HCT116 (cell line): Measurements from ENCODE around the gene DAND5. TPM values are rescaled to one million over a fixed set of nuclear protein-coding genes. Genes with fewer than 3 reads are reported as not detected.

ENCODE experiments used
- ATAC-seq: fragments of 200-7000 bp; cut with Tn5 transposase; 2 replicates; pipeline ENCODE4 v1.9.1; 2020; ENCODE audit warnings: mild to moderate bottlenecking, moderate library complexity
- BruUV-seq: library from RNA; stranded (reverse); fragments of 400-500 nt; replicated peaks from 2 replicates; lab custom pipeline; 2021; lab: Mats Ljungman, UMichigan
- CTCF ChIA-PET: fragments of 300-600 bp; sonication (Branson Sonifier 250); formaldehyde crosslinking; loops from one replicate; lab custom pipeline; 2021; ENCODE audit warnings: antibody characterized with exemption; lab: Charles Lee
- POLR2A ChIA-PET: fragments of 300-600, 350-600 bp; sonication (Branson Sonifier 250); formaldehyde crosslinking; loops from one replicate; lab custom pipeline; 2021; ENCODE audit warnings: antibody characterized with exemption; lab: Charles Lee
- RAD21 ChIA-PET, 2 experiments: fragments of 300-600 bp; sonication (Branson Sonifier 250); formaldehyde crosslinking; loops; one replicate each; lab custom pipeline; 2023; ENCODE audit warnings: low total read pairs in 2 of 2; ENCODE audit not compliant: uncharacterized antibody in 2 of 2, unreplicated experiment in 2 of 2, low non-redundant PET in 1 of 2; lab: Charles Lee
- DNase-seq: peaks from one replicate; pipeline ENCODE4 v3.0.0-alpha.2; 2010; ENCODE audit warnings: low read depth, low spot score
- H2AFZ ChIP-seq: fragments of 200-600 bp; shearing (Covaris generic), sonication (generic); 2 replicates; pipeline ENCODE4 v1.6.1; 2017; ENCODE audit warnings: low read depth, mixed run types, mixed read lengths, antibody characterized with exemption, low read length; ENCODE audit not compliant: poor library complexity, severe bottlenecking
- H3K27ac ChIP-seq: 2 replicates; pipeline ENCODE4 v1.5.1; 2012; ENCODE audit warnings: low read depth, low read length
- H3K27me3 ChIP-seq: fragments of 200-600 bp; sonication (generic); 2 replicates; pipeline ENCODE4 v1.6.1; 2016; ENCODE audit warnings: mixed run types, low read length, mixed read lengths; ENCODE audit not compliant: insufficient read depth
- H3K36me3 ChIP-seq, 2 experiments: fragments of 200-500 bp in 1 of 2; fragments of 200-600 bp in 1 of 2; sonication (Bioruptor generic) in 1 of 2; sonication (generic) in 1 of 2; 2 replicates each; pipeline versions ENCODE4 v1.5.1 to v1.6.1; 2014 to 2016; ENCODE audit warnings: low read length in 2 of 2, inconsistent platforms in 1 of 2, mixed read lengths in 1 of 2, mixed run types in 1 of 2; ENCODE audit not compliant: insufficient read depth in 2 of 2, control insufficient read depth in 1 of 2
- H3K4me1 ChIP-seq, 2 experiments: fragments of 200-600 bp in 1 of 2; sonication (generic) in 1 of 2; 2 replicates each; pipeline versions ENCODE4 v1.5.1 to v1.6.1; 2012 to 2017; ENCODE audit warnings: low read length in 2 of 2, inconsistent platforms in 1 of 2, mild to moderate bottlenecking in 1 of 2, mixed read lengths in 1 of 2, mixed run types in 1 of 2, moderate library complexity in 1 of 2; ENCODE audit not compliant: insufficient read depth in 2 of 2, control insufficient read depth in 1 of 2
- H3K4me2 ChIP-seq: fragments of 200-600 bp; sonication (generic); 2 replicates; pipeline ENCODE4 v1.6.1; 2017; ENCODE audit warnings: mixed run types, low read length, mixed read lengths
- H3K4me3 ChIP-seq, 2 experiments: fragments of 200-600 bp in 1 of 2; sonication (generic) in 1 of 2; replicated peaks in 1 of 2; 2 replicates each; pipeline ENCODE4 v1.5.1; 2011 to 2016; ENCODE audit warnings: low read length in 2 of 2, control low read depth in 1 of 2, low read depth in 1 of 2, mild to moderate bottlenecking in 1 of 2, mixed read lengths in 1 of 2, mixed run types in 1 of 2
- H3K79me2 ChIP-seq: fragments of 200-600 bp; sonication (generic); 2 replicates; pipeline ENCODE4 v1.6.1; 2017; ENCODE audit warnings: mild to moderate bottlenecking, mixed run types, low read length, moderate library complexity, mixed read lengths; ENCODE audit not compliant: insufficient read depth
- H3K9ac ChIP-seq: fragments of 200-600 bp; sonication (generic); 2 replicates; pipeline ENCODE4 v1.6.1; 2016; ENCODE audit warnings: low read length, mixed read lengths
- H3K9me2 ChIP-seq: fragments of 200-600 bp; sonication (generic), shearing (Covaris generic); 2 replicates; pipeline ENCODE4 v1.6.1; 2017; ENCODE audit warnings: mixed run types, mild to moderate bottlenecking, moderate library complexity; ENCODE audit not compliant: insufficient read depth
- H3K9me3 ChIP-seq, 2 experiments: fragments of 200-500 bp in 1 of 2; fragments of 200-600 bp in 1 of 2; sonication (Bioruptor generic) in 1 of 2; sonication (generic) in 1 of 2; 2 replicates each; pipeline ENCODE4 v1.6.1; 2014 to 2017; ENCODE audit warnings: low read length in 2 of 2, mixed read lengths in 2 of 2, inconsistent platforms in 1 of 2, low read depth in 1 of 2, mild to moderate bottlenecking in 1 of 2, mixed run types in 1 of 2, moderate library complexity in 1 of 2; ENCODE audit not compliant: control insufficient read depth in 1 of 2, insufficient read depth in 1 of 2
- H4K20me1 ChIP-seq: fragments of 200-600 bp; sonication (generic), shearing (Covaris generic); 2 replicates; pipeline ENCODE4 v1.6.1; 2017; ENCODE audit warnings: mixed run types, mild to moderate bottlenecking, moderate library complexity; ENCODE audit not compliant: insufficient read depth
- CEBPB ChIP-seq: IDR thresholded peaks from 2 replicates; pipeline ENCODE4 v1.6.1; 2012; ENCODE audit warnings: low read depth
- EGR1 ChIP-seq: IDR thresholded peaks from 2 replicates; pipeline ENCODE4 v1.6.1; 2012; ENCODE audit warnings: low read depth
- ELF1 ChIP-seq: IDR thresholded peaks from 2 replicates; pipeline ENCODE4 v1.6.1; 2012; ENCODE audit warnings: low read depth, borderline replicate concordance
- EZH2 ChIP-seq: fragments of 200-600 bp; sonication (generic); IDR thresholded peaks from 2 replicates; pipeline ENCODE4 v1.6.1; 2017; ENCODE audit warnings: antibody characterized with exemption, mixed run types
- FOSL1 ChIP-seq: IDR thresholded peaks from 2 replicates; pipeline ENCODE4 v1.6.1; 2012; ENCODE audit warnings: low read depth
- JUND ChIP-seq: IDR thresholded peaks from 2 replicates; pipeline ENCODE4 v1.6.1; 2012
- MAX ChIP-seq: IDR thresholded peaks from 2 replicates; pipeline ENCODE4 v1.6.1; 2012
- POLR2A ChIP-seq: IDR thresholded peaks from 2 replicates; pipeline ENCODE4 v1.7.0; 2011; ENCODE audit warnings: borderline replicate concordance; ENCODE audit not compliant: insufficient read depth, insufficient read length; ENCODE audit errors: extremely low read depth
- POLR2AphosphoS5 ChIP-seq: IDR thresholded peaks from 2 replicates; pipeline ENCODE4 v1.6.1; 2011; ENCODE audit warnings: mild to moderate bottlenecking, low read depth, low read length, moderate library complexity
- RAD21 ChIP-seq: IDR thresholded peaks from 2 replicates; pipeline ENCODE4 v1.6.1; 2012; ENCODE audit warnings: low read depth, mild to moderate bottlenecking
- SIN3A ChIP-seq: IDR thresholded peaks from 2 replicates; pipeline ENCODE4 v1.6.1; 2012; ENCODE audit warnings: low read depth
- SP1 ChIP-seq: IDR thresholded peaks from 2 replicates; pipeline ENCODE4 v1.6.1; 2012; ENCODE audit warnings: low read depth
- SRF ChIP-seq: IDR thresholded peaks from 2 replicates; pipeline ENCODE4 v1.6.1; 2012; ENCODE audit warnings: low read depth
- TCF7L2 ChIP-seq: IDR thresholded peaks from 2 replicates; pipeline ENCODE4 v1.7.0; 2011; ENCODE audit warnings: borderline replicate concordance, inconsistent platforms; ENCODE audit not compliant: insufficient read depth, insufficient read length; ENCODE audit errors: extremely low read depth
- ZFX ChIP-seq: fragments of 450-650 bp; IDR thresholded peaks from 2 replicates; pipeline ENCODE4 v1.6.1; 2017
- intact Hi-C: fragments of 100-400 bp; cut with micrococcal nuclease; formaldehyde crosslinking; loops from 2 replicates; pipeline ENCODE4 v1.10.0; 2022
- total RNA-seq: library from RNA; stranded (reverse); gene quantifications from one replicate; pipeline ENCODE4 v1.2.1, GENCODE V29; 2021; ENCODE audit not compliant: unreplicated experiment
- TF ChIP-seq, protein P1 (sequence below): IDR thresholded peaks from 2 replicates; pipeline ENCODE4 v1.6.1; 2011; ENCODE audit warnings: mild to moderate bottlenecking, low read length, moderate library complexity; ENCODE audit not compliant: insufficient replicate concordance; ENCODE audit errors: extremely low read depth
- TF ChIP-seq, protein P2 (sequence below), 3 experiments: fragments of 200-600 bp in 1 of 3; sonication (generic) in 1 of 3; IDR thresholded peaks in 2 of 3; conservative IDR thresholded peaks in 1 of 3; 2 replicates each; pipeline ENCODE4 v1.5.1; 2012 to 2017; ENCODE audit warnings: low read depth in 2 of 3, low read length in 2 of 3, antibody characterized with exemption in 1 of 3, borderline replicate concordance in 1 of 3, control low read depth in 1 of 3, mild to moderate bottlenecking in 1 of 3, mixed read lengths in 1 of 3, mixed run types in 1 of 3, moderate library complexity in 1 of 3; ENCODE audit not compliant: insufficient read depth in 1 of 3

Gene DAND5
- total RNA-seq, 1 experiment from 2014 or later = 0.25 TPM

GRCh38 chr19:12970070-12970820 is 869 bp downstream of the DAND5 start:
- POLR2A ChIA-PET = no interaction called here
- Histone ChIP-seq H3K9me2 (no peaks in the 10 kb centered on the region), H3K9me3 (no peaks in the 10 kb centered on the region), H3K4me3 (no peak overlapping the region), H4K20me1 (no peaks in the 10 kb centered on the region), H2AFZ (no peak overlapping the region), H3K4me2 (no peak overlapping the region), H3K4me1 (peaks cover 3 to 20% of the 10 kb centered on the region in 2 experiments; a peak in 3 of 4 replicates), H3K27me3 (no peaks in the 10 kb centered on the region), H3K9ac (no peak overlapping the region), H3K36me3 (no peaks in the 10 kb centered on the region), H3K79me2 (no peaks in the 10 kb centered on the region), H3K27ac (no peak overlapping the region)
- DNase-seq (no peak), ATAC-seq (no peak)
- intact Hi-C loops = loop anchor here (10.0 kb wide), 1 partner anchor 625 kb away; no protein-coding TSS in a partner anchor
- RAD21 ChIA-PET = no interaction called here
- TF ChIP-seq EGR1 (no peak), FOSL1 (no peak), ZFX (no peak), POLR2A (no peak), SIN3A (no peak), TCF7L2 (no peak), CEBPB (no peak), EZH2 (no peak), SRF (no peak), ELF1 (no peak), RAD21 (no peak), POLR2AphosphoS5 (no peak), JUND (no peak), SP1 (no peak), MAX (no peak)
- TF ChIP-seq, protein P1, sequence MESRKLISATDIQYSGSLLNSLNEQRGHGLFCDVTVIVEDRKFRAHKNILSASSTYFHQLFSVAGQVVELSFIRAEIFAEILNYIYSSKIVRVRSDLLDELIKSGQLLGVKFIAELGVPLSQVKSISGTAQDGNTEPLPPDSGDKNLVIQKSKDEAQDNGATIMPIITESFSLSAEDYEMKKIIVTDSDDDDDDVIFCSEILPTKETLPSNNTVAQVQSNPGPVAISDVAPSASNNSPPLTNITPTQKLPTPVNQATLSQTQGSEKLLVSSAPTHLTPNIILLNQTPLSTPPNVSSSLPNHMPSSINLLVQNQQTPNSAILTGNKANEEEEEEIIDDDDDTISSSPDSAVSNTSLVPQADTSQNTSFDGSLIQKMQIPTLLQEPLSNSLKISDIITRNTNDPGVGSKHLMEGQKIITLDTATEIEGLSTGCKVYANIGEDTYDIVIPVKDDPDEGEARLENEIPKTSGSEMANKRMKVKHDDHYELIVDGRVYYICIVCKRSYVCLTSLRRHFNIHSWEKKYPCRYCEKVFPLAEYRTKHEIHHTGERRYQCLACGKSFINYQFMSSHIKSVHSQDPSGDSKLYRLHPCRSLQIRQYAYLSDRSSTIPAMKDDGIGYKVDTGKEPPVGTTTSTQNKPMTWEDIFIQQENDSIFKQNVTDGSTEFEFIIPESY = no peak
- TF ChIP-seq, protein P2, sequence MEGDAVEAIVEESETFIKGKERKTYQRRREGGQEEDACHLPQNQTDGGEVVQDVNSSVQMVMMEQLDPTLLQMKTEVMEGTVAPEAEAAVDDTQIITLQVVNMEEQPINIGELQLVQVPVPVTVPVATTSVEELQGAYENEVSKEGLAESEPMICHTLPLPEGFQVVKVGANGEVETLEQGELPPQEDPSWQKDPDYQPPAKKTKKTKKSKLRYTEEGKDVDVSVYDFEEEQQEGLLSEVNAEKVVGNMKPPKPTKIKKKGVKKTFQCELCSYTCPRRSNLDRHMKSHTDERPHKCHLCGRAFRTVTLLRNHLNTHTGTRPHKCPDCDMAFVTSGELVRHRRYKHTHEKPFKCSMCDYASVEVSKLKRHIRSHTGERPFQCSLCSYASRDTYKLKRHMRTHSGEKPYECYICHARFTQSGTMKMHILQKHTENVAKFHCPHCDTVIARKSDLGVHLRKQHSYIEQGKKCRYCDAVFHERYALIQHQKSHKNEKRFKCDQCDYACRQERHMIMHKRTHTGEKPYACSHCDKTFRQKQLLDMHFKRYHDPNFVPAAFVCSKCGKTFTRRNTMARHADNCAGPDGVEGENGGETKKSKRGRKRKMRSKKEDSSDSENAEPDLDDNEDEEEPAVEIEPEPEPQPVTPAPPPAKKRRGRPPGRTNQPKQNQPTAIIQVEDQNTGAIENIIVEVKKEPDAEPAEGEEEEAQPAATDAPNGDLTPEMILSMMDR (IDR thresholded peaks at IDR 0.05 in 2 of 3, conservative IDR thresholded peaks at IDR 0.05 in 1 of 3; ENCODE audit: borderline replicate concordance in 1 of 3, insufficient read depth in 1 of 3, low read depth in 2 of 3, low read length in 2 of 3) = no peak
- BruUV-seq = no TSS peak
- CTCF ChIA-PET = interaction anchor here (1.2 kb wide), 2 partner anchors 10 to 123 kb away, joined by 3 read pairs; no protein-coding TSS in a partner anchor
